SK-N-SH (cell line): ENCODE measurements around the gene DPP4.

Source experiments
- EZH2phosphoT487 ChIP-seq: fragments of 200-600 bp; sonication (generic); IDR thresholded peaks from 2 replicates; pipeline ENCODE4 v1.6.1; 2017; ENCODE audit warnings: low read depth, mixed run types, mild to moderate bottlenecking, antibody characterized with exemption, moderate library complexity, borderline replicate concordance
- MXI1 ChIP-seq: IDR thresholded peaks from 2 replicates; pipeline ENCODE4 v1.6.1; 2012; ENCODE audit warnings: mild to moderate bottlenecking, low read depth, low read length, improper control_type of control experiment
- NFIC ChIP-seq: IDR thresholded peaks from 2 replicates; pipeline ENCODE4 v1.4.0; 2012; ENCODE audit warnings: borderline replicate concordance
- POLR2AphosphoS5 ChIP-seq: IDR thresholded peaks from 2 replicates; pipeline ENCODE4 v1.6.1; 2012; ENCODE audit warnings: low read depth, low read length
- RAD21 ChIP-seq: IDR thresholded peaks from 2 replicates; pipeline ENCODE4 v1.6.1; 2012; ENCODE audit warnings: mild to moderate bottlenecking, low read length
- RCOR1 ChIP-seq: fragments of 150-350 bp; IDR thresholded peaks from 2 replicates; pipeline ENCODE4 v1.6.1; 2017; ENCODE audit warnings: antibody characterized with exemption, low read length
- SIN3A ChIP-seq: IDR thresholded peaks from 2 replicates; pipeline ENCODE4 v1.6.1; 2012; ENCODE audit warnings: low read depth, mild to moderate bottlenecking, low read length, moderate library complexity, borderline replicate concordance
- TEAD4 ChIP-seq: IDR thresholded peaks from 2 replicates; pipeline ENCODE4 v1.4.0; 2012; ENCODE audit warnings: mild to moderate bottlenecking, borderline replicate concordance; ENCODE audit not compliant: insufficient read depth
- TF ChIP-seq, protein P1 (sequence below): fragments of 200-600 bp; sonication (generic); IDR thresholded peaks from 2 replicates; pipeline ENCODE4 v1.6.1; 2017; ENCODE audit warnings: antibody characterized with exemption, mild to moderate bottlenecking, moderate library complexity
- TF ChIP-seq, protein P2 (sequence below): IDR thresholded peaks from 2 replicates; pipeline ENCODE4 v1.4.0; 2012; ENCODE audit warnings: low read depth
- TF ChIP-seq, protein P3 (sequence below): IDR thresholded peaks from 2 replicates; pipeline ENCODE4 v1.4.0; 2012; ENCODE audit warnings: low read depth, borderline replicate concordance

GRCh38 chr2:162016080-162016479 is 57.9 kb downstream of the DPP4 start:
- TF ChIP-seq, protein P1, sequence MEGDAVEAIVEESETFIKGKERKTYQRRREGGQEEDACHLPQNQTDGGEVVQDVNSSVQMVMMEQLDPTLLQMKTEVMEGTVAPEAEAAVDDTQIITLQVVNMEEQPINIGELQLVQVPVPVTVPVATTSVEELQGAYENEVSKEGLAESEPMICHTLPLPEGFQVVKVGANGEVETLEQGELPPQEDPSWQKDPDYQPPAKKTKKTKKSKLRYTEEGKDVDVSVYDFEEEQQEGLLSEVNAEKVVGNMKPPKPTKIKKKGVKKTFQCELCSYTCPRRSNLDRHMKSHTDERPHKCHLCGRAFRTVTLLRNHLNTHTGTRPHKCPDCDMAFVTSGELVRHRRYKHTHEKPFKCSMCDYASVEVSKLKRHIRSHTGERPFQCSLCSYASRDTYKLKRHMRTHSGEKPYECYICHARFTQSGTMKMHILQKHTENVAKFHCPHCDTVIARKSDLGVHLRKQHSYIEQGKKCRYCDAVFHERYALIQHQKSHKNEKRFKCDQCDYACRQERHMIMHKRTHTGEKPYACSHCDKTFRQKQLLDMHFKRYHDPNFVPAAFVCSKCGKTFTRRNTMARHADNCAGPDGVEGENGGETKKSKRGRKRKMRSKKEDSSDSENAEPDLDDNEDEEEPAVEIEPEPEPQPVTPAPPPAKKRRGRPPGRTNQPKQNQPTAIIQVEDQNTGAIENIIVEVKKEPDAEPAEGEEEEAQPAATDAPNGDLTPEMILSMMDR, result no peak
- TF ChIP-seq NFIC (no peak), EZH2phosphoT487 (no peak), SIN3A (no peak), RAD21 (no peak), POLR2AphosphoS5 (no peak), TEAD4 (no peak), MXI1 (no peak), RCOR1 (no peak)
- TF ChIP-seq, protein P2, sequence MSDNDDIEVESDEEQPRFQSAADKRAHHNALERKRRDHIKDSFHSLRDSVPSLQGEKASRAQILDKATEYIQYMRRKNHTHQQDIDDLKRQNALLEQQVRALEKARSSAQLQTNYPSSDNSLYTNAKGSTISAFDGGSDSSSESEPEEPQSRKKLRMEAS, result no peak
- TF ChIP-seq, protein P3, sequence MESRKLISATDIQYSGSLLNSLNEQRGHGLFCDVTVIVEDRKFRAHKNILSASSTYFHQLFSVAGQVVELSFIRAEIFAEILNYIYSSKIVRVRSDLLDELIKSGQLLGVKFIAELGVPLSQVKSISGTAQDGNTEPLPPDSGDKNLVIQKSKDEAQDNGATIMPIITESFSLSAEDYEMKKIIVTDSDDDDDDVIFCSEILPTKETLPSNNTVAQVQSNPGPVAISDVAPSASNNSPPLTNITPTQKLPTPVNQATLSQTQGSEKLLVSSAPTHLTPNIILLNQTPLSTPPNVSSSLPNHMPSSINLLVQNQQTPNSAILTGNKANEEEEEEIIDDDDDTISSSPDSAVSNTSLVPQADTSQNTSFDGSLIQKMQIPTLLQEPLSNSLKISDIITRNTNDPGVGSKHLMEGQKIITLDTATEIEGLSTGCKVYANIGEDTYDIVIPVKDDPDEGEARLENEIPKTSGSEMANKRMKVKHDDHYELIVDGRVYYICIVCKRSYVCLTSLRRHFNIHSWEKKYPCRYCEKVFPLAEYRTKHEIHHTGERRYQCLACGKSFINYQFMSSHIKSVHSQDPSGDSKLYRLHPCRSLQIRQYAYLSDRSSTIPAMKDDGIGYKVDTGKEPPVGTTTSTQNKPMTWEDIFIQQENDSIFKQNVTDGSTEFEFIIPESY, result no peak
